Activated naive CD4-positive, alpha-beta T cell (primary cell): Measurements from ENCODE around the gene EVX2.

ENCODE experiments used
- DNase-seq, 4 experiments: peaks; one replicate each; lab custom pipeline; 2025; lab: John Stamatoyannopoulos, UW

Gene EVX2

DNA sequence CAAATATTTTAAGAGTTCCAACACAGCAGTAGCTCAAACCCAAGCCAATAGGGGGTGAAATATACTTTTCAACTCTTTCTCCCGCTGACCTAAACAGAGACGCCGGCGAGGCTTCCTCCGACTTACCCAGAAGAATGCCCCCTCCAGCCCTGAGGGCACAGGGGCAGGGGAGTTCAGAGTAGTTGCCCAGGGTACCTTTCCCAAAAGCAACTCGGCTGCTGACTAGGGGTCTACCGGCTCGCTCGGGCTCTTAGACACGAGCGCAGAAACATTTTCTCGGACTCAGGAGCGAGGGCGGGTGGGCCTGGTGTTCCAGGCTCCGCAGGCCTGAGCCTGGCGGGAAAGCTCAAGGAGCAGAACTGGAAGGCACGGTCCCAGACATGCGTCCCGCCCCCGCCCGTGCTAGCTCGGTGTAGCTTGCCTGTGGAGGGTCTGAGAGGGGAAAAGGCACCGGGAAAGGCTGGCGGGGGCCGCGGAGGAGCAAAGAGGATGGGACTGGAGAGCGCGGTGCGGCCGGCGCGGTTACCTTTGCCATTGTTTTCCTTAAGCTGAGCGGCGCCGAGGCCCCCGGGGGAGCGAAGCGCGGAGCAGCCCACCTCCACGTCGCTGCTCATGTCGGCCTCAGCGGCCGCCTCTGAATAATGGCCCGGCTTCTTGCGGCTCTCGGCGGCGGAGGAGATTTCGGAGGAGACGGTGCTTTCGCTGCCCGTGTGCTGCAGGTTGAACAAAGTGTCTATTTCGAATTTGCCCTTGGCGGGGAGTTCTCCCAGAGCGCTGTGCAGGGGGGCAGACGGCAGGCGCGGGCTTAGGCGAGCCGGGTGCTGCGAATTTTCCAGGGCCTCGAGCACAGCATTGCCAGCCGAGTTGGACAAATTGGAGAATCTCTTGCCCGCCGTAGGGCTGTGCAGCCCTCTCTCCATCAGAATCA, 674 bp downstream of the EVX2 start:
- DNase-seq: no peak

DNA sequence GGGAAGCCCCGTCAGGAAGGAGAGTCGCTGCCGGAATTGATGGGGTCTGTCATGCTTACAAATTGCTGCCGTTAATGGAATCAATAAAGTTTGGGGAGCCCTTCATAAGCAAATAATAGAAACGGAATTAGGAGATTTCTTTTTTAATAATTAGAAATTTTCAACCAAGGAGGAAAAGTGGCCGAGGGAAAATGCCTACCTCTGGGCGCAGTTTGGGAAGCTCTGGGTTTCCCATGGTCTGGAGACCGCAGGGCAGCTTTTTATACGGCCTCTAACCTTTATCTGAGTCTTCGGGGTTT, 1.3 kb downstream of the EVX2 start:
- DNase-seq: no peak

GRCh38 chr2:176081837-176082524, 1.8 kb downstream of the EVX2 start:
- no peak for DNase-seq

DNA sequence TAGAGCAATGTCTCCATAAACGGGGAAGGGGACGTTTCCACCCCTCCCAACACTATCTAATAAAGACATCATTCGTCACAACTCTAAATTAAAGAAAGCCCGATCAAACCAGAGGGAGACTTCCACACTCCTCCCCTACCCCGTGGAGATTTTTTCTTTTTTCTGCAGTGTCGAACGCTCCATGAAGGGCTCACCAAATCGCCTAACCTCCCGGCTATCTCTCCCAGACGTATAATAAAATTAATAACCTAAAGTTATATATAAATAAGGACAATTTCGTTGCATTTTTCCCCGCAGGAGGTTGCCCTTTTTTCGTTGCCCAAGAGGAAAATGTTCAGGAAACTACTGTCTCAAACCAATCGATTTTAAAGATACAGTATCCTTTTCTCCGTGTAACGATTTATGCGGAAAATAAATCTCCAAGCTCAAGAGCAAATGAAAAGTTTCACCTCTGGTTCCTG, 2.4 kb downstream of the EVX2 start:
- no peak for DNase-seq

DNA sequence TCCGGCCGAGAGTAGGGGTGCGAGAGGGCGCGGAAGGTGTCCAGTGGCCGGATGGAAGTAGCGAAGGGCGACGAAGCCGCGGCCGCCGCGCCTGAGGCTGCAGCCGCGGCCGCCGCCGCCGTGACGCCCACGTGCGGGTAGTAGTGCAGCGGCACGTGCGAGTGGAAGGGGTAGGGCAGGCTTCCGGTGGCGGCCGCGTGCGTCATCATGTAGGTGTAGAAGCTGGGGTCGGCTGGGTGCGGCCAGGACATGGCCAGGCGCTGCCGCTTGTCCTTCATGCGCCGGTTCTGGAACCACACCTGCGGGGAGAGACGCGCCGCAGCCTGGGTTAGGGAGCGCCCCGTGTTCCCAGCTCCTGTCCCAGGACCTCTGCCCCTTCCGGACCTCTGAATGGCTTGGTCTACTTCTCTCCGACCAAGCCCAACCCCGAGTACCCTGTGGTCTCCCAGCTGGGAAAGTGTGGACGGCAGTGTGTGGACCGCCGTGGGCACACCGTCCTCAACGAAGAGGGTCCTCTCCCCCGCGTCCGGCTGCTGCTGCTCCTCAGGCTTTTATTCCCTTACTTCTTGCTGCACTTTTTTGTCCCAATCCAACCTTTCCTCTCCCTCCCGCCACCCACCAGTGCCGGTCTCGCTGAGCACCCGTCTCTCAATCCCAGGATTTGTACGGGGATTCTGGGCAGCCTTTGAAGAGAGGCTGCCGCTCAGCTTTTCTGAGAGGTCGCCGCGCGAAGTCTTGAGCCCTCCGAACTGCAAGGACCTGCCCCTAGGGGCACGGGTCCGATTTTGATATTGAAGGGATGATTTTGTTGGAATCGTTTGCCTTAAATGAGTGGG, 3.0 kb downstream of the EVX2 start:
- DNase-seq: no peak

DNA sequence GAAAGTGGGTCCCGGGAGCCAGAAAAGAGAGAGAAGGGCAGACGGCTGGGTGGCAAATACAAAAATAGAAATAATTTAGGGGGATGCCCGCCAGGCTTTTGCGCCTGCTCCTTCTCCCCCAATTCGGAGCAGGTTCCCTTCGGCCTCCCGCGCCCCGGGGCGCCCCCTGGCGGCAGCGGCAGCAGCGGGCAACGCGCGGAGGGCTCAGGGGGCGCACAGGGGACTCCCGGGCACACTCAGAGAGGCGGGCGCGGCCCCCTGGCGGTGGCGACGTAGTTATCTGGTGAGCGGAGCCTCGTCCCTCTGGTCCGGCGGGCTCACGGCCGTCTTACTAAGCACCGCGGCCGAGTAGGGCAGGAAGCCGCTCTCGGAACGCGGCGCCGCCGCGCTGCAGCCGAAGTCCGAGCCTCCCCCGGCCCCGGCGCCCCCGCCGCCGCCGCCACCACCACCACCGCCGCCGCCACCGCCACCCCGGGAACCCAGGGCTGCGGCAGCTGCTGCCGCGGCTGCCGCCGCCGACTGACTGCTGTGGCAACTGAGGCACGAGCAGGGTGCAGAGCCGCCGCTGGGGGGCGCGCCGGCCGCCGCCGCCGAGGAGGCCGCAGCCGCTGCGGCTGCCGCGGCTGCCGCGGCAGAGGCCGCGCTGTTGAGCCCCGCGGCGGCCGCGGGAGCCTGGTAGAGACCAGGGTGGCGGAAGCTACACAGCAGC, 3.8 kb downstream of the EVX2 start:
- DNase-seq: no peak

GRCh38 chr2:176079285-176079830, 4.4 kb downstream of the EVX2 start:
- no peak for DNase-seq

- no peak for DNase-seq
These were observed 5.0 kb downstream of the EVX2 start for GRCh38 chr2:176078541-176079284.

- DNase-seq: no peak
These were observed 7.0 kb downstream of the EVX2 start for GRCh38 chr2:176076796-176077195.

GRCh38 chr2:176076063-176076462, 7.7 kb downstream of the EVX2 start:
- no peak for DNase-seq

GRCh38 chr2:176075481-176075880, 8.3 kb downstream of the EVX2 start:
- no peak for DNase-seq

DNA sequence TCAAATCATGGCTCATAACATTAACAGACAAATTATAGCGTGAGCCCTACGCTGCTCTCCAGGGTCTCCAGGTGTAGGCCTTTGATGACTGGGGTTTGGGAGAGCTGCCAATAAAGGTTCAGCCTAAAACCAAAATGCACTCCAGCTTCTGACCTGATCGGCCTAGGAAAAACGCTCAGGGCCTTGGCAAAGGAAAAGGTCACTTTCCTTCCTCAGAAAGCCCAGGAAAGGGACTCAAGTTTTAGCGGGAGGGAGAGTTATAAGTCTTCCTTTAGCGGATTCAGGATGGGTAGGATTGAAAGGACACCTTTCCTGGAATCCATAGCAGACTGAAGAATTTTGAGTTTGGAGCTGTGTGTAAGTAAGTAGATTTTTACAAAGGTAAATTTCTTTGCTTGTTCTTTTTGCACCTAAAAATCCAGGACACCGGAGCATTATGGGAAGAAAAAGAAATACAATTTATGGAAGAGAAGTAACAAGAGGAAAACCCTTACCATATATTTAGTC, 8.8 kb downstream of the EVX2 start:
- DNase-seq: no peak

DNA sequence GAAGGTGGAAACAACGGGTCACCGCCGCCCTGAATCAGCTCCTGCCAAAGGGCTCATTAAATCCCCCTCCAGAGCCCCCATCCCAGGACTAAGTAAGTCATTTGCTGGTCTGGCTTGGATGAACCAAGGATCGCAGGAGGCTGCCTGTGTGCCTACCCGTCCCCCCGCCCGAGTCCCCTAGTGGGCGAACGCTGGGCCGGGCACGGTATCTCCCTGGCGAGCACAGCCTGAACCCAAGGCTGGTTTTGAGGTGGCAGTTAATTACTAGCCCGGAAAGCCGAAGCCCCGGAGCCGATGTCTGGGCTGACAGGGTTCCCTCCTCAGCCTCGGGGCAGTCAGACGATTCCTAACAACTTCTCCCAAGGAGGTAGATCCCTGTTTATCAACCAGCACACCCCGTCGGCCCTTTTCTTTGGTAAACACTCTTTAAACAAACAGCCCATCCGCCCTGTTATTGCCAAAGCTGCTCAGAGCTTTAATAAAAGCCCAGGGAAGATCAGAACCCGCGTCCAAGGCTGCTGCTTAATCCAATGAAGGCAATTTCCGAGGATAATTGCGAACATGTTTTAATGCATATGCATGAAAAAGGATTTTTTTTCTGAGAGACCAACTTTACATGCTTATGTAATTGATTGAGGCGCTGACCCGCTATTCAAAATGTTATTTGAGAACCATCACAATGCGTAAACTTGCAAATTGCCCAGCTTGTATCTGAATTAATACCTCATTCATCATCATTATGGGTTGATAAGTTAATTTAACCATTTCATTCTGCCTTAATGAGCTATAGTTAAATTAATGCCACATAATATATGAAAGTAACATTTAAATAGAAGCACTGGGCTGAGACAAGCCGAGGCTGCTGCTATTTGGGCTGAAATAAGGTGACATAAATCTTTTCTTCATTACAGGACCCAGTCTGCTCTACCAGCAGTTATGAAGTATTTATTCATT, 10.5 kb downstream of the EVX2 start:
- DNase-seq: no peak

GRCh38 chr2:176072292-176072669, 11.5 kb downstream of the EVX2 start:
- no peak for DNase-seq

- no peak for DNase-seq
These were observed 12.2 kb downstream of the EVX2 start for GRCh38 chr2:176071330-176072291.

GRCh38 chr2:176068419-176068832, 15.3 kb downstream of the EVX2 start:
- DNase-seq: no peak

GRCh38 chr2:176067589-176068418, 16.0 kb downstream of the EVX2 start:
- DNase-seq: no peak
